HG03442 (cell line): ENCODE results near the gene PLEKHA8.

ENCODE experiments used
- ATAC-seq: cut with Tn5 transposase; IDR thresholded peaks from one replicate; pipeline ENCODE4 v1.9.1; 2021; ENCODE audit warnings: mild to moderate bottlenecking, moderate library complexity; ENCODE audit not compliant: unreplicated experiment

The PLEKHA8 gene, protein sequence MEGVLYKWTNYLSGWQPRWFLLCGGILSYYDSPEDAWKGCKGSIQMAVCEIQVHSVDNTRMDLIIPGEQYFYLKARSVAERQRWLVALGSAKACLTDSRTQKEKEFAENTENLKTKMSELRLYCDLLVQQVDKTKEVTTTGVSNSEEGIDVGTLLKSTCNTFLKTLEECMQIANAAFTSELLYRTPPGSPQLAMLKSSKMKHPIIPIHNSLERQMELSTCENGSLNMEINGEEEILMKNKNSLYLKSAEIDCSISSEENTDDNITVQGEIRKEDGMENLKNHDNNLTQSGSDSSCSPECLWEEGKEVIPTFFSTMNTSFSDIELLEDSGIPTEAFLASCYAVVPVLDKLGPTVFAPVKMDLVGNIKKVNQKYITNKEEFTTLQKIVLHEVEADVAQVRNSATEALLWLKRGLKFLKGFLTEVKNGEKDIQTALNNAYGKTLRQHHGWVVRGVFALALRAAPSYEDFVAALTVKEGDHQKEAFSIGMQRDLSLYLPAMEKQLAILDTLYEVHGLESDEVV

DNA sequence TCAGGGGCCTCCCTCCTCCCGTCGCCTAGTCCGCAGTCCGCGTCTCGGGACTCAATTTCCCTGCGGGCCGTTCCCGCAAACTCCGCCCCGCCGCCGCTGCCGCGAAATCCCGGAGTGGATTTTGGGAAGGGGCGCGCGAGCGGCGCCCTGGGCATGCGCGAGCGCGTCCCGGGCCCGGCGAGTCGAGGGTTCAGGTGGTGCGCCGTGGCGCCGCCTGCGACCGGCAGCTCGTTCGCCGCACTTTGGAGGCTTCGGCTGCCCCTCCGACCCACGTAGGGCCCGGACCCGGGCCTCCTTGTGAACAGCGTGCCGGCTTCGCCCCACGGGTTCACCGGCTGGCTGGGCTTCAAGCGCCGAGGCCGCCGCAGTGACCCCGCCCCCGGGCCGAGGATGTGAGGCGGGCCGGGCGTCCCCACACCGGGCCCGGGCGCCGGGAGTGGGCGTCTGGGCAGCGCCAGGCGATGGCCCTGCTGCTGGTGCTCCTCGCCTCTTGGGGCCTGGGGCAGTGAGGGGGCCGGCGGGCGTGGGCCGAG, at the start of gene PLEKHA8:
Gene PLEKHA8, plus strand, starts transcription at position 197 of the 533 bp plus-strand sequence. CDS start 351 bp downstream, outside the sequence.
- ATAC-seq, result peak; percentile 40

DNA sequence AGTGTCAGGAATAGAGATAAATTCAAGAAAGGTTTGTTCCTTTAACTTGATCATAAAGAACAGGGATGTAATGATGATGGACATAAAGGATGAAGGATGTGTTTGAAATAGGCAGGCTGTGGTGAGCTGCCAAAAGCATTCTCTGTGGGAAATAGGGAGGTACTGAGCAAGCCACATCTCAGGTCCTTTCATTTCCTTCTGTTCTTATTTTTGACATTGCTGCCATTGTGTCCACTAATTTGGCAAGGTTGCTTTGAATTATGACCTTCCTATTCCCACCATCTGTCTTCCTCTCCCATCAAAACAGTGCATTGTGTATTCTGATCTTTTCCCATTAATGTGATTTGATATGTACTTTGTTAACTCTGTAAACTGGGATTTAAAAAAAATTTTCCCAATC, 48.1 kb upstream of the PLEKHA8 start:
- no peak for ATAC-seq

DNA sequence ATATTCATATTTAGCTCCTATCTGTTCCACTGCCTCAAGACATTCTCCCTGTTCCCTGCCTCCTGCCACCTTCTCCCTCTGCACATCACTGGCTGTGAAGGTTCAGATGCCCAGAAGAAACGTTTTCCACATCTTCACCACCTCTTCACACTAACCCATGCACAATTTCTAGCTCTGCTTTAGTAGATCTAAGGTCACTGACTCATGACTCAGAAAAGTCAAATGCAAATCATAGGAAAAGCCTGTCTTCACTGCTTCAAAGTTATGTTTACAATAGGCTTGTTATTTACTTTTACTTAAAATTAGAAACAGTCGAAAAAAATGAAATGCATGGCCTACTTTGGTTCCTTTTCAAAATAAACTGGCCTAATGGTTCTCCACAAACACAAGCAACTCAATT, 41.1 kb upstream of the PLEKHA8 start:
- no peak for ATAC-seq

DNA sequence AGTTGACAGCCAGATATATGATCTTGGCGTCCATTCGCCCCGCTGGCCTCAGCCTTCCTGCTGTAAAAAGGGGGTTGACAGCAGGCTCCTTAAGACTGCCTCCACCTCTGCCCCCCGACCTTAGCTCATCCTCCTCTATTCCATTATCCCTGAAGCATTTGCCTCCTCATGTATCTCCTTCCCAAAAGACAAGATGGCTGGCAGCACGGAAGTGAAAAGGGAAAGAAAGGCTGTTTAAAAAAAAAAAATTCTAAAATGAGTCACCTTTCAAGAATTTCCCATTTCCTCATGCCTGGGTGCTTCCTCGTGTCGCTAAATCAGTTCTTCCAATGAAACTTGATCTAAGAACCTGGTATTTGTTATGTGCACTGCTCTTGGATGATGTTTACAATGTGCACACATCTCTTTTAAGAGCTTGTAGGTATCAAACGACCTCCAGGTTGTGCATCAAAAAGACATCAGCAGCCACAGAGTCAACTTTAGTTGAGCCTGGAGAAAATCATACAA, 40.3 kb upstream of the PLEKHA8 start:
- no peak for ATAC-seq

DNA sequence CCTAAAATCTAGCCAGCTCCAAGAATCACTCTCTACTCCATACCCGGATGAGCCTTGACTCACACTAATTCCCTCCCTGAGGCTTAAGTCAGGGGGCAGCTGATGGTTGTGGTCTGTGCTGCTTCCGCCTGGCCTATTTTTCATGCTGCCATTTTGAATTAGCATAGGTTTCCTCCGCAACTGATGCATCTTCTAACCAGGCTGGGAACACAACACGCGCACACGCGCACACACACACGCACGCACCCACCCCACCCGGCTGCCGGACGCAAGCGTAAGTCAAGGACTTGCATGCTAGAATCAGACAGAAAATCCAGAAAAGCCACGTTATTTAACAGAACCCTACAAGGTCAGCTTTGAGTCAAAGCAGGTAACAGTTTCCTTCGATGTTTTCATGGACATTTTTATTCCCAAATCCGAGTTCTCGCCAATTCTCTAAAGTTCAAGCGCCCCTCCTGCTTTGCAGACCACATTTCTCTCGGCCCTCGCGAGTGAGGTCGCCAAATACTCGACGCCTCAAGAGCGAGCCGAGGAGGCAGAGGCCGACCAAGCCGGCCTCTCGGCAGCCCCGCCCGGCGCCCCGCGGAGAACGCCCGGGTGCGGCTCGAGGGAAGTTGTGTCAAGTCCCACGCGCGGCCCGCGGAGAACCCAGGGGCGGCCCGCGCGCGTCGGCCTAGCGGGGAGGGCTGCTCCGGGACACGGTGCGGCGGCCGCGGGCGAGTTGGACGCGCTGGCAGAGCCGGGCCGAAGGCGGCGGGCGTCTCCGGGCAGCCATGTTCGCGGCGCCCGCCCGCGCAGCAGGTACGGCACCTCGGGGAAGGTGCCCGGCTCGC, 39.6 kb upstream of the PLEKHA8 start:
- ATAC-seq, result peak; percentile 37

DNA sequence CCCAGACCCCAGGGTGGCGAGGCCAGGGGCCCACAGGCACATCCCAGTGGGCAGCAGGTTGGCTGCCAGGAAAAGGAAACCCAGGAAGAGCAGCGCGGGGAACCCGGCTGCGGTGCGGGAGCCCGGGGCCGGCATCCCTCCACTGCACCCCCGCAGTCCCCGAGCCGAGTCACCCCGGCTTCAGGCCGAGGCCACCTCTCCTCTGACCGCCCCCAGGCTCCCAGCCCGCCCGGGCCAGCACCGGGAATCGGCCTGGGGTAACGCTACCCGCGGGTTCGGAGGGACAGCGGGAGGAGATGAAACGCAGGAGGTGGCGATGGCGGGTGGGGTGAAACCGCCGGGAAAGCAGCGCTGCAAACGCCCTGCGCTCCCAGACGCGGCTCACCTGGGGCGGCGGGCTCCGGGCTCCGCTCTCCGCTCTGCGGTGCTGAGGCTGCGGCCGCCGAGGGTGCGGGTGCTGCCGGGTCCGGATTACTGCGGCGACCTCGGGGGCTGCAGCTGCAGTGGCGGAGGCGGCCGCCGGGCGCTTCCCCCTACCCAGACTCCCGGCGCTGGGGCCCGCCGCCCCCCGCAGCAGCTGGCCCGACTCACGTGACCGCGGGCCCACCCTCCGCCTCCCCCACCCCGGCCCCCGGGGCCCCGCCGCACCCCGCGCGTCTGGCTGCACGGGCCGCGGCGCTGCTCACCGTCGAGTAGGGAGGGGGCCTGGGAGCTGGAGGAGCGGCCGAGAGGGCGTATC, 38.8 kb upstream of the PLEKHA8 start, which contains the start of gene SCRN1:
Gene SCRN1, minus strand, starts transcription at position 545 of the 739 bp plus-strand sequence. CDS start 20,734 bp downstream, outside the sequence.
- peak; percentile 32 for ATAC-seq

DNA sequence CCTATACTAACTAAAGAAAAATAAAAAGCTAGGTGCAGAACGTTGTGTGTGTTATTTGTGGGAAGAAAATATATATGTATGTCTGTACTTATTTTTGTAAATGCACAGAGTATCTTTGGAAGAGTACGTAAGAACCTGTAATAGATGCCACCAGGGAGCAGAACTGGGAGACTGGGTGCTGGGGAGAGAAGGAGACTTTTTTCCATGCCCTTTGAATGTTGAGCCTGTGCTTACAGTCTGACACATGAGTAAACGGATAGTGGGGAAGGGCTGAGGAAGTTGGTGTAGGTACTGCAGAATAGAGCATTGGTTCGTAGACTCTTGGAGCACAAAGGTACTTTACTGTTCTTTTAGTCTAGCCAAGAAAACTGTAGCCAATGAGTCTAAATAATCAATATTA, 37.3 kb upstream of the PLEKHA8 start:
- ATAC-seq, result no peak

DNA sequence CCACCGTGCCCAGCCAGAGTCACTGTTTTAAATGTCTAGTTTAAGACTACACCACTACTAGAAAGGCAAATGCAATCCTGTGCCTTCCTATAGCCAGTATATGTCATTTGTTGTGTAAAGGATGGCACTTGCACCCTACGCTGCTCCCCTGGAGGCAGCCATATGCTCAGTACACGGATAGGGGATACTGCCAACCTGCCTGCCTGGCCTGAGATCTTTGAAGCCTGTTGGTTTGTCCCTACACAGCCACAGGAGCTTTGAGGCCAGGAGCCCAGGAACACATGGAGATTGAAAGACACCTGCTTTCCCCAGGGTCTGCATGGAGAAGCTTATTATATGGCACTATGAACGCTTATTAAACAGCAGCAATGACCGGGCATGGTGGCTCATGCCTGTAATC, 36.3 kb upstream of the PLEKHA8 start:
- ATAC-seq, result no peak

DNA sequence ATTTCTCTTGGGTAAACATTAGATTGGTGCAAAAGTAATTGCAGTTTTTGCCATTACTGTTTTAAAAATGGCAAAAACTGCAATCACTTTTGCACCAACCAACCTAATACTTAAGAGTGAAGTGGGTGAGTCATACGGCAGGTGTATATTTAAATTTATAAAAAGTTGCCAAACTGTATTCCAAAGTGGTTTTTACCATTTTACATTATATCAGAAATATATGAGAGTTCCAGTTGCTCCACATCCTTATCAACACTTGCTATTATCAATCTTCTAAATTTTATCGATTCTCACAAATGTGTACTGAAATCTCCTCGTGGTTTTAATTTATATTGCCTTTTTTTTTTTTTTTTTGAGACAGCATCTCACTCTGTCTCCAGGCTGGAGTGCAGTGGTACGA, 35.1 kb upstream of the PLEKHA8 start:
- no peak for ATAC-seq

DNA sequence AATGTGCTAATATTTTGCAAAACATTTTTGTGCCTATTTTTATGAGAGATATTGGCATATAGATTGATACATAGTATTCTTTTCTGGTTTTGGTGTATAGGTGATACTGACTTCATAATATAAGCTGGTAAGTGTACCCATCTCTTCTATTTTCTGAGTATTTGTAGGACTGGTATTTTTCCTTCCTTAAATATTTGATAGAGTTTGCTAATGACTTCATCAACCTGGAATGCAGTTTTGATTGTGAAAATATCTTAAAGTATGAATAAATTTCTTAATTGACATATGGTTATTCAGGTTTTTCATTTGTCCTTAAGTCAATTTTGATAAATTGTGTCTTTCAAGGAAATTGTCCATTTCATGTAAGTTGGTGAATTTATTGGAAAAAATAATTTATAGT, 32.6 kb upstream of the PLEKHA8 start:
- no peak for ATAC-seq

DNA sequence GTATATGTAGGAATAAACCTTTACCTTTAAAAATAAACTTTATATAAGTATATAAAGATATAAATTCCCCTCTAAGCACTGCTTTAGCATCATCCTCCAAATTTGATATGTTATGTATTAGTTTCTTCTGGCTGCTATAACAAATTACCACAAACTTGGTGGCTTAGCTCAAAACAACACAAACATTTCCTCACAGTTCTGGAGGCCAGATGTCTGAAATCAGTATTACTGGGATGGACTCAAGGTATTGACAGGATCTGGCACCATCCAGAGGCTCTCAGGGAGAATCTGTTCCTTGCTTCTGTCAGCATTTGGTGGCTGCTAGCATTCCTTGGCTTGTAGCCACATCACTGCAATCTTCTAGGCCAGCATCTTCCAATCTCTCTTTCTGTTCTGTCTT, 31.9 kb upstream of the PLEKHA8 start:
- no peak for ATAC-seq

DNA sequence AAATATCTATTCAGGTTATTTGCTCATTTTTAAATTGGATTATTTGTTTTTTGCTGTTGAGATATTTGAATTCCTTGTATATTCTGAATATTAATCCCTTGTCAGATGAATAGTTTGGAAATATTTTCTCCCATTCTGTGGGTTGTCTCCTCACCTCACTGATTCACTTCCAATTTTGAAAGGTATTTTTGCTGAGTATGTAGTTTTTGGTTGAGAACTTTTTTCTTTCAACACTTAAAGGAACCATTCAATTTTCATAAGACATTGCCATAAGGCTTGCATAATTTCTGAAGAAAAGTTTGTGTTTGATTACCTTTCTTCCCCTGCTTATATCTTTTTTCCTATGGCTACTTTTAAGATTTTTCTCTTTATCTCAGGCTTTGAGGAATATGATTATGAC, 29.7 kb upstream of the PLEKHA8 start:
- no peak for ATAC-seq

DNA sequence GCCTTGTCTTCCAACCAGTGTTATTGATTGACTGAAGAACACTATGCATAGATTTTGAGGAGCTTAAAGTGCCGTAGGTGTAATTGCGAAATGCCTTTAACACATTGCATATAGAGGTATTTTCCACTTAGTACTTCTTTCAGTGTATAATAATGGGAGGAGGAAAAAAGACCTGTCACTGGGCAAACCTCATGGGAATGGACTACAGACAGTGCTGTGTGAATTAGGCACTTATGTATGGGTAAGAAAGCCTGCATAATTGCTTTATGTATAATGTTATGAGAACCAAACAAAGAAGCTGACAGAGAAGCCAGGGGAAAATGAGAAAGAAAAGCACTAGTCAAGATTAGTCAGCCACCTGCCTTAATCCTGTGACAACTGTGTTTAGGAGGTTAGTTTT, 26.2 kb upstream of the PLEKHA8 start:
- no peak for ATAC-seq

DNA sequence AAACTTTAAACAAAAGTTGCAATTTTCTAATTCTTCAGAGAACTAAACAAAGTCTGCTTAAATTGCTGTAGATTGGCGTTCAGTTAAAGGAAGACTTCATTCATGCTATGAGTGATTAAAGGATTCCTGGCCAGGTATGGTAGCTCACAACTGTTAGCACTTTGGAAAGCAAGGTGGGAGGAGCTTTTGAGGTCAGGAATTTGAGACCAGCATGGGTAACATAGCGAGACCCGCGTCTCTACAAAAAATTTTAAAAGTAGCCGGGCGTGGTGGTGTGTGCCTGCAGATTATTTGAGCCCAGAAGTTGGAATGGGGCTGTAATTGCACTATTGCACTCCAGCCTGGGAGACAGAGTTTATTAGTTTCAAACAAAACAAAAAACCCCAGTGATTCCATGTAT, 25.1 kb upstream of the PLEKHA8 start:
- ATAC-seq, result no peak

DNA sequence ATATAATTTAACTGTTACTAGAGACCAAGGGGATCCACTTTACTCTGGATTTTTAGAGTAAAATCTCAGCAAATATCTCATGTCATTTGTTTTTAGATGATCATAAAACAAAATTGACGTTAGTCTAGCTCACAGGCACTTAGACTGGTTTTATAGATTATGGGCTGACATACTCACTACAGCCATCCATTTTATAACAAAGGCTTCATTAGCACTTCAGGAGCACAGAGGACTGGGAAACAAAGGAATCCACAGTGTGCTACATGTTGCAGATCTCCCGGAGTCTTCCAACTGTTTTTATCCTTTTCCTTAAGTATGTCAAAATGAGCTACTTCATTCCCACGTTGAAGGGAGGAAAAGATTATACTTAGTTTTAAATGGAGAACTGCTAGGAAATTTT, 22.7 kb upstream of the PLEKHA8 start:
- ATAC-seq, result no peak

DNA sequence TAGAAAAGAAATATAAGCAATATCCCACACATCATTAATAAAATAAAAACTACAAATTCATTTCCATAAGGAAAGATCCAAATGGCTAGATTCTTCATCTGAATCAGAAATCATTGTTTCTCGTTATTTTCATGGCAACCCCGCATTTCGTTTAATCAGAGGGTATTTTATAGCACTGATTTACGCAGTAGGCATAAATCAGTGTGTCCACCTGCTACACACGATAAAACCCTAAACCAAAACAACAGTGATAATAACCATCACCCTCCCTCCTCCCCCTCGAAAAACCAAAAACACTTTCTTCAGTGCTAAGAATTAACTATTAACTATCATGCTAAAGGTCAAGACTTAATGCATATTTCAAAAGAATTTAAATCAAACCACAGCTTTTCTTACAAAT, 18.2 kb upstream of the PLEKHA8 start:
- ATAC-seq, result no peak

DNA sequence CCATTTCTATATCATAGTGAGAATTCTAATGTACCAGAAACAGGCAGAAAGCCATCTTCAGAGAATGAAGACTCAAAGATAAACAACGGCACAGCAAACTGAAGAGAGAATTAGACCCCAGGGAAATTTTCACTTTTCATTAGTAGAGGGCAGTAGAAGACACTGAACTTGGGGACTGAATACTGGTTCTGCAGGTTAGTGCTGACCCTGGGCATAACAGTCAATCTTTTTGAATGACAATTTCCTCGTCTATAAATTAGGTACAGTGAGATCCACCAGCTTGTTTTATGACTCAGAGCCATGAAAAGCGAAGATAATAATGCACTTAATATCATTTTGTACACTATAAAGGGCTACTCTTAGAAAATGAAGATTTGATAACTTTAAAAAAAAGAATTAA, 15.5 kb upstream of the PLEKHA8 start:
- ATAC-seq, result no peak

DNA sequence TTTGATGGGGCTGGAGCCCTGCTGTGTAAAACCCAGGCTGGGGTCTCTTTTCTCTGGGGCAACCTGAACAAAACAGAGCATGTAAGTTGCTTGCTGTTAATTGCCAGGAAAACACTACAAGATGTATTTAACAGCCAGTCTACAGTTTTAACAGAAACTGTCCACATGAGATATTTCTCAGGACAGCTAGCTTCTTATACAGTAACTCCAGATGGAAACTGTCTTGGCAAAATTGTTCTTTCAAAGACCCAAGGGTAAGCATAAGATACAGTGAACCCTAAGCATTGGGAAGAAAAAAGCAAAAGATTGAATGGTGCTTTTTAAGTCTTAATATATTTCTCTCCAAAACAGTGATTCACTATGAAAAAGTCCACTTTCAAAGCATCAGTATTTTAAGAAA, 9.8 kb upstream of the PLEKHA8 start:
- no peak for ATAC-seq

DNA sequence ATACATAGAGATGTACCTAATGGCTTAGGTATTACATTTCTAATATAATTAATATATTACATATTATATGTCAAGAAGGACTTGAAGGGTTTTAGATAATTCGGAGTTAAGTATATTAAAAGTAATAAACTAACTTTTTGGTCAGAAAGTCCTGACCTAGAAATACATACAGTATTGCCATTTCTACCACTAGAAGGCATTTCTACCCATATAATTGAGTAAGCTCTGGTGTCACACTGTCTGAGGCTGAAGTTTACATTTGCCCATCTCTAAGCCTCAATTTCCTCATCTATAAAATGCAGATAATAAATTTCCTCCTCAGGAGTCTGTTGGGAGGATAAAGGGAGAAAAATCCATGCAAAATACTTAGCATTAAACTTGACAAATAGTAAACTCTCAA, 8.8 kb upstream of the PLEKHA8 start:
- ATAC-seq, result no peak

DNA sequence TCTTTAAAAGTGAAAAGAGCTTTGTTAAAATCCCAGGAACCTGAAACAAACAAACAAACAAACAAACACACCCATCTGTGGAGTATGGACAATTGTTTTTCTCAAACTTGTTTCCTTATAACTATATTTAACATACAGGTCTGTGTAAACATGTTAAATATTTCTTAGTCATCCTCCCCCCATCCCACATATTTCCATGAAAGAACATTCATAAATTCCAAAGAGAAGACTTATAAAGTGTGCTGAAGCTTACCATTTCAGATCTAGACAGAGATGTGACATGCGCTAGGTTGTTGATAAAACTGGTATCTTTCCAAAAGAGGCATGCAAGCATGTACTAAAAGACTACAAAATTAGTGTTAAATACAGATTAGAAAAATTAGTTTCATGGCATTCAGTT, 8.3 kb upstream of the PLEKHA8 start:
- ATAC-seq, result no peak

DNA sequence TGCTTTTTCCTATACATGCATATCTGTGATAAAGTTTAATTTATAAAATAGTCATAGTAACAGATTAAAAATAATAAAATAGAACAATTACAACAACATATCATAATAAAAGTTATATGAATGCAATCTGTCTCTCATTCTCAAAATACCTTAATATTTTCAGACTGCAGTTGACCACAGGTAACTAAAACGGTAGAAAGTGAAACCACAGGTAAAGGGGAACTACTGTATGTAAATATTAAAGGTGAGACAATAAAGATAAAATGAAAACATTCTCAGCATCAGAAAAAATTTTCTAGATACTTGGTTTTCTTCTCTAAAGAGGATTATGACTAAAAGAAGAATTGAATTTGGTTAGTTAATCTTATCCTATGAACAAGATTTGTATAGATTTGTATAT, 7.7 kb upstream of the PLEKHA8 start:
- no peak for ATAC-seq
